ENCODE data around the gene HPSE2.

HPSE2 gene

GRCh38 chr10:98790817-98791216 is 444.8 kb downstream of the HPSE2 start:
- DNase-seq (ENCODE audit: extremely low read depth, low read depth): no peak
- TF ChIP-seq CTCF (IDR thresholded peaks at IDR 0.05; ENCODE audit: low read depth, low read length): no peak

GRCh38 chr10:98778277-98778759 is 457.3 kb downstream of the HPSE2 start:
- no peak for DNase-seq (ENCODE audit: extremely low read depth, low read depth)
- no peak for TF ChIP-seq CTCF (IDR thresholded peaks at IDR 0.05; ENCODE audit: low read depth, low read length)

DNA sequence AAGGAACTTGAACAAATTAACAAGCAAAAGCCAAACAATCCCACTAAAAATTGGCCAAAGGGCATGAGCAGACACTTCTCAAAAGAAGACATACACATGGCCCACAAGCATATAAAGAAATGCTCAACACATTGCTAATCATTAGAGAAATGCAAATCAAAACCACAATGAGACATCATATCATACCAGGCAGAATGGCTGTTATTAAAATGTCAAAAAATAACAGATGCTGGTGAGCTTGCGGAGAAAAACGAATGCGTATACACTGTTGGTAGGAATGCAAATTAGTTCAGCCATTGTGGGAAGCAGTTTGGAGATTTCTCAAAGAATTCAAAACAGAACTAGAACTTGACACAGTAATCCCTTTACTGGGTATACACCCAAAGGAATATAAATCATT is 477.2 kb downstream of the HPSE2 start:
- TF ChIP-seq CTCF (IDR thresholded peaks at IDR 0.05; ENCODE audit: low read depth, low read length): no peak

GRCh38 chr10:98748298-98748697 is 487.4 kb downstream of the HPSE2 start:
- peak; percentile 16 for TF ChIP-seq CTCF (IDR thresholded peaks at IDR 0.05; ENCODE audit: low read depth, low read length)
- DNase-seq (ENCODE audit: extremely low read depth, low read depth): no peak

More for the DNA sequence above, 477.2 kb downstream of the HPSE2 start:
- DNase-seq (ENCODE audit: extremely low read depth, low read depth): no peak

DNA sequence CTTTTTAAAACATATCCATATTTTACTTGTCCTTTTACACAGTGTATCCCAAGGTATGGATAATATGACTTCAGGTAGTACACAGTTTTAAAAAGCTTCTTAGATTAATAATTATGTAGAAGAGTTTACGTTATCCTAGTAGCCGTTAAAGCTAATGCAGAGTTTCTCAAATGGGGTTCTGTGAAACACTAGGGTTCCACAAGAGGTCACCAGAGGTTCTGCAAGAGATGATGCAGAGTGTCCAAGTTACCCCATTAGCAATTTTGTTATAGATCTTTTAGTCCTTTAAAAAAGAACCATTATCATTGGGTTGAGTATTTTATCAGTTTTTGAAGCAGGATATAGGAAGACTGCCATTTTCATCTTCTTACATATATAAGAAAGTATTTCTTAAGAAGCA is 490.0 kb downstream of the HPSE2 start:
- TF ChIP-seq CTCF (IDR thresholded peaks at IDR 0.05; ENCODE audit: low read depth, low read length): no peak
- DNase-seq (ENCODE audit: extremely low read depth, low read depth): no peak

DNA sequence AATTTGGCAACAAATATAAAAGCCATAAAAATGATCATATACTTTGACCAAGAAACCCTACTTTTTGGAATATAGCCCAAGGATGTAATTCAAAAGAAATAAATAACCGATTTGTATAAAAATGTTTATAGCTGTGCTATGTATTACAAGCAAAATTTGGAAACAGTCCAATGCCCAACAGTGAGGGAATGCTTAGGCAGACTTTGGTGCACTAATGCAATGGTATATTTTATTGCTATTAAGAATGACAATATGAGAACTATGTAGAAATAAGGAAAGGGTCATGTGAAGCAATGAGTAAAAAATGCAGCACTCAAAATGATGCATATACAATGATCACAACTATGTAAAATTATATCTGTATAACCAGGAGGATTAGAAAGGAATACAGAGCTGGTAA is 515.1 kb downstream of the HPSE2 start:
- DNase-seq (ENCODE audit: extremely low read depth, low read depth): no peak

GRCh38 chr10:98713586-98713985 is 522.1 kb downstream of the HPSE2 start:
- DNase-seq (ENCODE audit: extremely low read depth, low read depth): no peak
- TF ChIP-seq CTCF (IDR thresholded peaks at IDR 0.05; ENCODE audit: low read depth, low read length): no peak

More for the DNA sequence above, 515.1 kb downstream of the HPSE2 start:
- no peak for TF ChIP-seq CTCF (IDR thresholded peaks at IDR 0.05; ENCODE audit: low read depth, low read length)
